Adrenal gland (tissue), 12 donors: Measurements from ENCODE around the gene CPT1A. TPM values are rescaled to one million over a fixed set of nuclear protein-coding genes. Genes with fewer than 3 reads are reported as not detected.

ENCODE experiments used
- DNase-seq, 7 donors: peaks; one replicate each; pipeline ENCODE4 v3.0.0-alpha.2; 2019 to 2020
- H3K27ac ChIP-seq, 5 donors: fragments of 200-600 bp; sonication (generic) in 4 of 5; 1 replicate in 3 of 5; 2 replicates in 2 of 5; pipeline versions ENCODE4 v1.5.1 to v1.8.0; 2016 to 2020; ENCODE audit warnings: mild to moderate bottlenecking in 1 of 5
- H3K27me3 ChIP-seq: fragments of 200-600 bp; 2 replicates; pipeline ENCODE4 v1.8.0; 2021
- H3K36me3 ChIP-seq, 2 donors: fragments of 200-600 bp; replicated peaks in 1 of 2; 1 replicate in 1 of 2; 2 replicates in 1 of 2; pipeline versions ENCODE4 v1.5.1 to v1.8.0; 2018 to 2022
- H3K4me1 ChIP-seq, 2 donors: fragments of 200-600 bp; replicated peaks in 1 of 2; 1 replicate in 1 of 2; 2 replicates in 1 of 2; pipeline versions ENCODE4 v1.5.1 to v1.8.0; 2018 to 2021
- H3K4me3 ChIP-seq, 4 donors: fragments of 200-600 bp; sonication (generic) in 3 of 4; one replicate each; pipeline ENCODE4 v1.5.1; 2016 to 2018
- H3K9me3 ChIP-seq, 3 donors: fragments of 200-600 bp; sonication (generic) in 1 of 3; replicated peaks in 1 of 3; 1 replicate in 2 of 3; 2 replicates in 1 of 3; pipeline versions ENCODE4 v1.5.1 to v1.8.0; 2016 to 2021
- CTCF ChIP-seq, 6 experiments: fragments of 450-650 bp in 4 of 6; fragments of 200-600 bp in 2 of 6; sonication (generic) in 1 of 6; IDR thresholded peaks; 1 replicate in 5 of 6; 2 replicates in 1 of 6; pipeline versions ENCODE4 v1.5.1 to v1.8.0; 2016 to 2021; ENCODE audit warnings: antibody characterized with exemption in 6 of 6, mild to moderate bottlenecking in 2 of 6, moderate library complexity in 1 of 6
- POLR2A ChIP-seq, 2 donors: fragments of 450-650 bp; IDR thresholded peaks; one replicate each; pipeline ENCODE4 v1.6.1; 2017; ENCODE audit warnings: antibody characterized with exemption in 2 of 2, mild to moderate bottlenecking in 2 of 2, moderate library complexity in 1 of 2
- WGBS, 4 donors: extraction: QIAGEN DNeasy Blood & Tissue Kit in 2 of 4; methylation state at CpG; one replicate each; pipeline versions ENCODE4 v1.1.5 to v1.1.7; 2013 to 2017; 5-methylcytosine and 5-hydroxymethylcytosine counted together
- intact Hi-C, 2 donors: fragments of 100-400 bp; cut with DNase I; formaldehyde crosslinking; loops; one replicate each; pipeline versions ENCODE4 v1.14.1 to v1.15.0; 2022 to 2023
- polyA plus RNA-seq, 3 donors: library from polyadenylated mRNA; stranded (reverse); fragments of 200-250 nt in 2 of 3; fragments of 350-450 nt in 1 of 3; fragmentation: Illumina TruSeq in 1 of 3; extraction: RNeasy Lipid Tissue Mini Kit (QIAGEN cat#74804) in 1 of 3; gene quantifications; one replicate each; pipeline ENCODE4 v1.2.3, GENCODE V29; 2013 to 2014
- total RNA-seq, 9 donors: library from RNA; depleted of rRNA in 4 of 9; stranded (reverse); fragments of >200 nt in 4 of 9; fragments of 120-200 nt in 1 of 9; fragmentation: NEBNext Ultra II Directional in 1 of 9; extraction: Animal tissue kit (Norgen Biotek cat#: 25700) in 1 of 9; gene quantifications; one replicate each; pipeline versions ENCODE4 v1.1.0 to v1.2.4, GENCODE V29; 2013 to 2023
- donor health status: healthy with polysubstance abuse.
- donor health status: Bipolar disorder and iron deficiency.
- donor health status: DM: yes; HTN: yes; CAD: no.
- donor health status: DM: no; HTN: no; CAD: no.
- donor health status: DM: no; HTN: no; CAD: no.
- donor health status: DM: yes; HTN: yes; CAD: no.

Gene CPT1A
- total and polyA plus RNA-seq, 12 donors, result 15.2 to 140 (median 66.0) TPM

DNA sequence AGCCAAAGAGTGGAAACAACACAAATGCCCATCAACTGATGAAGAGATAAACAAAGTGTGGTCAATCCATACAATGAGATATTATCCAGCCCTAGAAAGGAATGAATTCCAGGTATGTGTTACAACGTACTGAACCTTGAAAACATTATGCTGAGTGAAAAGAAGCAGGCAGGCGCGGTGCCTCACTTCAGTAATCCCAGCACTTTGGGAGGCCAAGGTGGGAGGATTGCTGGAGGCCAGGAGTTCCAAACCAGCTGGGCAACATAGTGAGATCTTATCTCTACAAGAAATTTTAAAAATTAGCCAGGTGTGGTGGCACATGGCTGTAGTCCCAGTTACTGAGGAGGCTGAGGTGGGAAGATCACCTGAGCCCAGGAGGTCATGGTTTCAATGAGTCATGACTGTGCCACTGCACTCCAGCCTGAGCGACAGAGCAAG is 65.7 kb downstream of the CPT1A start:
- no peak overlapping the region for H3K27ac ChIP-seq
- intact Hi-C loops, result no loop called here
- peaks cover 0 to 99% of the 10 kb centered on the region in 2 donors for H3K36me3 ChIP-seq
- 86 to 95% (median 92%) methylated on average over 4 of the region's 4 CpGs for WGBS, 4 donors
- DNase-seq, result no peak
- no peak for TF ChIP-seq POLR2A (IDR thresholded peaks at IDR 0.05)
- TF ChIP-seq CTCF (IDR thresholded peaks at IDR 0.05), result no peak
- peaks cover 0 to 3% of the 10 kb centered on the region in 2 donors for H3K4me1 ChIP-seq
- no peak overlapping the region for H3K4me3 ChIP-seq
- no peaks in the 10 kb centered on the region for H3K27me3 ChIP-seq
- H3K9me3 ChIP-seq, result no peaks in the 10 kb centered on the region

DNA sequence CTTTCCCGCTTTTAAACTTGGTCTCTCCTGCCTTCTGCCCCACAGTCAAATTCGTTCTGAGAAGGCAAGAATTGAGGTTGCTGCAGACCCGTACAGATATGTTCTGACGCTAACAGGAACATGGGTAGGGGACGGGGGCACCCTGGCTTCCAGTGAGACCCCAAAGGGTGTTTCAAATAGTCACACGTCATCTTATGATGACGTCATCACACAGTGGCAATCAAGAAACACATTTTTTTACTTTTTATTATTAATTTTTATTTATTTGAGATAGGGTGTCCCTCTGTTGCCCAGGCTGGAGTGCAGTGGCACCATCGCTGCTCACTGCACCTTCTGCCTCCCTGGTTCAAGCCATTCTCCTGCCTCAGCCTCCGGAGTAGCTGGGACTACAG is 67.5 kb downstream of the CPT1A start:
- no peaks in the 10 kb centered on the region for H3K27me3 ChIP-seq
- peaks cover 0 to 98% of the 10 kb centered on the region in 2 donors for H3K36me3 ChIP-seq
- DNase-seq, result no peak
- no peak overlapping the region for H3K4me3 ChIP-seq
- peaks cover 0 to 3% of the 10 kb centered on the region in 2 donors for H3K4me1 ChIP-seq
- no peak overlapping the region for H3K27ac ChIP-seq
- no peaks in the 10 kb centered on the region for H3K9me3 ChIP-seq
- no peak for TF ChIP-seq POLR2A (IDR thresholded peaks at IDR 0.05)
- TF ChIP-seq CTCF (IDR thresholded peaks at IDR 0.05), result no peak
- intact Hi-C loops, result no loop called here
- WGBS, 4 donors, result 81 to 90% (median 87%) methylated on average over 9 of the region's 9 CpGs

- Histone ChIP-seq H3K27ac (no peak overlapping the region), H3K9me3 (no peaks in the 10 kb centered on the region), H3K36me3 (peaks cover 0 to 99% of the 10 kb centered on the region in 2 donors), H3K4me3 (no peak overlapping the region), H3K27me3 (no peaks in the 10 kb centered on the region), H3K4me1 (peaks cover 0 to 3% of the 10 kb centered on the region in 2 donors)
- 82 to 88% (median 87%) methylated on average over 22 of the region's 22 CpGs for WGBS, 4 donors
- no peak for DNase-seq
- intact Hi-C loops, result no loop called here
- no peak for TF ChIP-seq POLR2A (IDR thresholded peaks at IDR 0.05)
- TF ChIP-seq CTCF (IDR thresholded peaks at IDR 0.05), result no peak
Observed at GRCh38 chr11:68773521-68774193, 68.1 kb downstream of the CPT1A start.

- Histone ChIP-seq H3K36me3 (peaks cover 0 to 96% of the 10 kb centered on the region in 2 donors), H3K4me3 (no peak overlapping the region), H3K4me1 (peaks cover 0 to 1% of the 10 kb centered on the region in 2 donors), H3K9me3 (no peaks in the 10 kb centered on the region), H3K27ac (no peak overlapping the region), H3K27me3 (no peaks in the 10 kb centered on the region)
- 96 to 99% (median 97%) methylated on average over 18 to 20 of the region's 20 CpGs for WGBS, 4 donors
- intact Hi-C loops, result no loop called here
- TF ChIP-seq CTCF (IDR thresholded peaks at IDR 0.05) (no peak), POLR2A (IDR thresholded peaks at IDR 0.05) (no peak)
- no peak for DNase-seq
Observed at GRCh38 chr11:68772936-68773335, 68.8 kb downstream of the CPT1A start.
